Caco-2 (cell line): ENCODE measurements around the gene PIRT. TPM values are rescaled to one million over a fixed set of nuclear protein-coding genes. Genes with fewer than 3 reads are reported as not detected.

Source experiments
- BruUV-seq: library from RNA; stranded (reverse); fragments of 400-500 nt; replicated peaks from 2 replicates; lab custom pipeline; 2021; lab: Mats Ljungman, UMichigan
- CTCF ChIA-PET: fragments of 300-600 bp; sonication (Branson Sonifier 250); formaldehyde crosslinking; loops from one replicate; lab custom pipeline; 2022; ENCODE audit warnings: antibody characterized with exemption; lab: Charles Lee
- POLR2A ChIA-PET: fragments of 300-600 bp; sonication (Branson Sonifier 250); formaldehyde crosslinking; loops from one replicate; lab custom pipeline; 2022; ENCODE audit warnings: antibody characterized with exemption; lab: Charles Lee
- DNase-seq, 2 experiments: peaks; one replicate each; pipeline versions ENCODE4 v3.0.0 to v3.0.0-alpha.2; 2020 to 2022
- H3K27me3 ChIP-seq: replicated peaks from 2 replicates; pipeline ENCODE4 v1.6.0; 2011; ENCODE audit warnings: low read length; ENCODE audit not compliant: control insufficient read depth, insufficient read depth
- H3K36me3 ChIP-seq: 2 replicates; pipeline ENCODE4 v1.5.1; 2011; ENCODE audit warnings: low read length; ENCODE audit not compliant: control insufficient read depth, insufficient read depth
- H3K4me1 ChIP-seq: fragments of 250-450 bp; sonication (Bioruptor Pico); 2 replicates; pipeline ENCODE4 v1.5.1; 2020; ENCODE audit warnings: mild to moderate bottlenecking
- H3K4me3 ChIP-seq: 2 replicates; pipeline ENCODE4 v1.5.1; 2011; ENCODE audit warnings: low read depth, mild to moderate bottlenecking, control low read depth, low read length
- H3K9me3 ChIP-seq: fragments of 250-450 bp; sonication (Bioruptor Pico); 2 replicates; pipeline ENCODE4 v1.5.1; 2020; ENCODE audit warnings: mild to moderate bottlenecking, moderate library complexity
- H3K27ac Mint-ChIP-seq: one replicate; pipeline ENCODE4 v1.8.0; 2022; ENCODE audit warnings: mixed read lengths; ENCODE audit not compliant: unreplicated experiment
- H3K27me3 Mint-ChIP-seq: one replicate; pipeline ENCODE4 v1.8.0; 2022; ENCODE audit warnings: mixed read lengths; ENCODE audit not compliant: insufficient read depth, unreplicated experiment
- H3K36me3 Mint-ChIP-seq: one replicate; pipeline ENCODE4 v1.8.0; 2022; ENCODE audit warnings: mild to moderate bottlenecking, mixed read lengths; ENCODE audit not compliant: insufficient read depth, unreplicated experiment
- H3K4me1 Mint-ChIP-seq: one replicate; pipeline ENCODE4 v1.8.0; 2022; ENCODE audit warnings: low read depth, mixed read lengths; ENCODE audit not compliant: unreplicated experiment
- H3K4me3 Mint-ChIP-seq: one replicate; pipeline ENCODE4 v1.8.0; 2022; ENCODE audit warnings: mild to moderate bottlenecking, moderate library complexity, mixed read lengths; ENCODE audit not compliant: unreplicated experiment
- H3K9me3 Mint-ChIP-seq: one replicate; pipeline ENCODE4 v1.8.0; 2022; ENCODE audit warnings: mixed read lengths; ENCODE audit not compliant: unreplicated experiment
- intact Hi-C: fragments of 100-400 bp; cut with micrococcal nuclease; formaldehyde crosslinking; loops from one replicate; pipeline ENCODE4 v1.10.0; 2022; ENCODE audit not compliant: unreplicated experiment
- total RNA-seq: library from RNA; stranded (reverse); gene quantifications from 2 replicates; pipeline ENCODE4 v1.2.3, GENCODE V29; 2022
- TF ChIP-seq, protein P1 (sequence below), 2 experiments: fragments of 200-600 bp in 1 of 2; IDR thresholded peaks; 1 replicate in 1 of 2; 2 replicates in 1 of 2; pipeline versions ENCODE4 v1.5.1 to v1.8.0; 2011 to 2022; ENCODE audit warnings: antibody characterized with exemption in 1 of 2, control low read depth in 1 of 2, inconsistent platforms in 1 of 2, low read depth in 1 of 2, low read length in 1 of 2, mild to moderate bottlenecking in 1 of 2, moderate library complexity in 1 of 2; ENCODE audit not compliant: insufficient read depth in 1 of 2, severe bottlenecking in 1 of 2, unreplicated experiment in 1 of 2

Gene PIRT
- total RNA-seq, 1 experiment from 2014 or later, result not detected

DNA sequence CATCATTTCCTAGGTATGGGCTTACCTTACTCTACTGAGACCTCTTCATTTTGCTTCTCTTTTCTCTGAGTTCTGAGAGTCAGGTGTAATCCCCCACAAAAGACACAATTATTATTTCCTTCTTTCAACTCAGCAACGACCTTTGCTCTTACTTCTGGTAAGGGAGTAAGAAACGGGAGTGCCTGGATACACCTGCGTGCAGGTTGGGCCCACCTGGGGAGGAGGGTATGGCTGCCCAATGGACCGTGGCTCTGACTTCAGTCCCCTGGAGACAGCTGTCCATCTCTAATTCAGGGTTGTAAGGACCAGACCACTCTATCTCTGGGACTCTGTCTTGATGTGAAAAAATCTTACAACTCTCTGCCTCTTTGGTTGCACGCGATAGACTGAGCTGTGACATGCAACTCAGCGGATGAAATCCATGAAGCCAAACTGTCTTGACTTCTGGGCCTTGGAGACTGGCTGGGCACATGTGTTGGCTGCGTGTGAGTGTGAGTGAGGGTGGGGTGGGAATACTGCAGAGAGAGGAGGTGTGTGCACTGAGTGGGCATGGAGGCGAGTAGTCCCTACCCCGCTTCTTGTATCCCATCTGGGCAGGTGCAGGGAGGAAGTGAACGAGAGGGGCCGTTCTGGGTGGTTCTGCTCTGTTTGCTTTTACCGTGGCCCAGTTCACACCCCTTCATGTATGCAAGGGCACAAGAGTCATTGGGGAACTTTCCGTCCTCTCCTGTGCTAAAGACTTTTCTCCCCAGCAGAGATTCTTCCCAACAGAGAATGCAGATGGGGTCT lies 35.2 kb downstream of the PIRT start:
- Histone ChIP-seq H3K4me1 (peaks cover 8% of the 10 kb centered on the region), H3K9me3 (no peaks in the 10 kb centered on the region), H3K4me3 (no peak overlapping the region), H3K36me3 (no peaks in the 10 kb centered on the region), H3K27me3 (no peaks in the 10 kb centered on the region)
- Mint-ChIP-seq H3K36me3 (no peaks in the 10 kb centered on the region), H3K27ac (no peak overlapping the region), H3K4me3 (no peak overlapping the region), H3K27me3 (no peaks in the 10 kb centered on the region), H3K4me1 (peaks cover 6% of the 10 kb centered on the region), H3K9me3 (no peaks in the 10 kb centered on the region)
- ChIA-PET CTCF (no interaction called here), POLR2A (no interaction called here)
- no peak for DNase-seq
- BruUV-seq, result no TSS peak
- TF ChIP-seq, protein P1, sequence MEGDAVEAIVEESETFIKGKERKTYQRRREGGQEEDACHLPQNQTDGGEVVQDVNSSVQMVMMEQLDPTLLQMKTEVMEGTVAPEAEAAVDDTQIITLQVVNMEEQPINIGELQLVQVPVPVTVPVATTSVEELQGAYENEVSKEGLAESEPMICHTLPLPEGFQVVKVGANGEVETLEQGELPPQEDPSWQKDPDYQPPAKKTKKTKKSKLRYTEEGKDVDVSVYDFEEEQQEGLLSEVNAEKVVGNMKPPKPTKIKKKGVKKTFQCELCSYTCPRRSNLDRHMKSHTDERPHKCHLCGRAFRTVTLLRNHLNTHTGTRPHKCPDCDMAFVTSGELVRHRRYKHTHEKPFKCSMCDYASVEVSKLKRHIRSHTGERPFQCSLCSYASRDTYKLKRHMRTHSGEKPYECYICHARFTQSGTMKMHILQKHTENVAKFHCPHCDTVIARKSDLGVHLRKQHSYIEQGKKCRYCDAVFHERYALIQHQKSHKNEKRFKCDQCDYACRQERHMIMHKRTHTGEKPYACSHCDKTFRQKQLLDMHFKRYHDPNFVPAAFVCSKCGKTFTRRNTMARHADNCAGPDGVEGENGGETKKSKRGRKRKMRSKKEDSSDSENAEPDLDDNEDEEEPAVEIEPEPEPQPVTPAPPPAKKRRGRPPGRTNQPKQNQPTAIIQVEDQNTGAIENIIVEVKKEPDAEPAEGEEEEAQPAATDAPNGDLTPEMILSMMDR (IDR thresholded peaks at IDR 0.05; ENCODE audit: insufficient read depth in 1 of 2, low read depth in 1 of 2, low read length in 1 of 2, severe bottlenecking in 1 of 2, unreplicated experiment in 1 of 2), result no peak
- intact Hi-C loops, result no loop called here

DNA sequence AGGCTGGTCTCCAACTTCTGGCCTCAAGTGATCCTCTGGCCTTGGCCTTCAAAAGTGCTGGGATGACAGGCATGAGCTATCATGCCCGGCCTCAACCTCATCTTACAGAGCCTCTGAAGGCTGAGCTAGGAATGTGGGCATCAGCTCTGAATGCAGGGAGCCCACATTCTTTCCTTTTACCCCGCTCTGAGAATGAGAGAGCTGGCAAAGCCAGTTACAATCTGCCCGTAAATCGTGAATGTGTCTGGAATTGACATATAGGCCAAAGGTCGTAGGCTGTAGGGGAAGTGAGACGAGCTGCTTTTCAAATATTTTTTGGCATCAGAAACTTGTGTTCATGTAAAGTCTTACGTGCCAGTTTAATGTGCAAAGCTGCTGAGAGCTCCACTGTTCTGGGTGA lies 38.5 kb downstream of the PIRT start:
- no peaks in the 10 kb centered on the region for H3K27me3 Mint-ChIP-seq
- CTCF ChIA-PET, result no interaction called here
- intact Hi-C loops, result loop anchor here (5.0 kb wide), 2 partner anchors 42 to 62 kb away; no protein-coding TSS in a partner anchor
- Histone ChIP-seq H3K36me3 (no peaks in the 10 kb centered on the region), H3K27me3 (no peaks in the 10 kb centered on the region), H3K4me3 (no peak overlapping the region), H3K4me1 (peaks cover 11% of the 10 kb centered on the region), H3K9me3 (no peaks in the 10 kb centered on the region)
- H3K4me1 Mint-ChIP-seq, result peaks cover 6% of the 10 kb centered on the region
- H3K4me3 Mint-ChIP-seq, result no peak overlapping the region
- H3K9me3 Mint-ChIP-seq, result no peaks in the 10 kb centered on the region
- TF ChIP-seq, protein P1 (IDR thresholded peaks at IDR 0.05; ENCODE audit: insufficient read depth in 1 of 2, low read depth in 1 of 2, low read length in 1 of 2, severe bottlenecking in 1 of 2, unreplicated experiment in 1 of 2), result no peak
- no peak overlapping the region for H3K27ac Mint-ChIP-seq
- POLR2A ChIA-PET, result no interaction called here
- H3K36me3 Mint-ChIP-seq, result no peaks in the 10 kb centered on the region
- DNase-seq, result no peak
- BruUV-seq, result no TSS peak

DNA sequence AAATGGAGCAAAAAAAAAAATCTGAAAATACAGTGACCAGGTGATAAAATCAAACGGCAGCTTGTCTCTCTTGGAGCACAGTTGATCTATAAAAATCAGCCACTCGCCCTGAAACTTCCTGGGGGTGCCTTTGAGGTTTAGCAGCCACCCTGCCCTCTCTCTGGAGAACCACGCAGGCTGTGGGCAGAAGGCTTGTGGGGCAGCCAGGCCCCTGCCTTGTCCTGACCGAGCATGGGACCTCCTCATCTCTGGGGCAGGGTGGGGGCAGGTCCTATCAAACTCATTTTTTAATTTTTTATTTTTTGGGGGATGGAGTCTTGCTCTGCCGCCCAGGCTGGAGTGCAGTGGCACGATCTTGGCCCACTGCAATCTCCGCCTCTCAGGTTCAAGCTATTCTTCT lies 39.0 kb downstream of the PIRT start:
- no peak overlapping the region for H3K4me3 ChIP-seq
- ChIA-PET CTCF (no interaction called here), POLR2A (no interaction called here)
- intact Hi-C loops, result loop anchor here (5.0 kb wide), 2 partner anchors 42 to 62 kb away; no protein-coding TSS in a partner anchor
- H3K4me1 ChIP-seq, result peaks cover 11% of the 10 kb centered on the region
- H3K27me3 ChIP-seq, result no peaks in the 10 kb centered on the region
- no peaks in the 10 kb centered on the region for H3K27me3 Mint-ChIP-seq
- H3K36me3 ChIP-seq, result no peaks in the 10 kb centered on the region
- no peaks in the 10 kb centered on the region for H3K9me3 ChIP-seq
- H3K36me3 Mint-ChIP-seq, result no peaks in the 10 kb centered on the region
- no peak overlapping the region for H3K27ac Mint-ChIP-seq
- no peak overlapping the region for H3K4me3 Mint-ChIP-seq
- DNase-seq, result no peak
- no peaks in the 10 kb centered on the region for H3K9me3 Mint-ChIP-seq
- H3K4me1 Mint-ChIP-seq, result peaks cover 6% of the 10 kb centered on the region
- BruUV-seq, result no TSS peak
- TF ChIP-seq, protein P1 (IDR thresholded peaks at IDR 0.05; ENCODE audit: insufficient read depth in 1 of 2, low read depth in 1 of 2, low read length in 1 of 2, severe bottlenecking in 1 of 2, unreplicated experiment in 1 of 2), result no peak
